B cell (primary cell): ENCODE data around the gene TEX9. TPM values are rescaled to one million over a fixed set of nuclear protein-coding genes. Genes with fewer than 3 reads are reported as not detected.
"Not testable (repeated sequence)": the region's sequence is repeated elsewhere in the genome, so short reads cannot be mapped to it uniquely, and the experiment has no call there.

ENCODE experiments used
- ATAC-seq: fragments of 200-7000 bp; cut with Tn5 transposase; one replicate; pipeline ENCODE4 v1.10.0; 2021; ENCODE audit warnings: low read depth, mild to moderate bottlenecking, moderate number of reproducible peaks, moderate library complexity
- CTCF ChIA-PET: fragments of 350-600 bp; sonication (Branson Sonifier 250); formaldehyde crosslinking; loops from one replicate; lab custom pipeline; 2021; ENCODE audit warnings: antibody characterized with exemption, inconsistent platforms; lab: Charles Lee
- POLR2A ChIA-PET: fragments of 350-600 bp; sonication (Branson Sonifier 250); formaldehyde crosslinking; loops from one replicate; lab custom pipeline; 2021; ENCODE audit warnings: antibody characterized with exemption; lab: Charles Lee
- DNase-seq: peaks from one replicate; pipeline ENCODE4 v3.0.0; 2013
- H2AFZ ChIP-seq: 2 replicates; pipeline ENCODE4 v1.6.1; 2012; ENCODE audit warnings: mild to moderate bottlenecking, low read depth, low read length; ENCODE audit not compliant: insufficient read depth, poor library complexity, severe bottlenecking
- H3K27ac ChIP-seq, 2 donors: 1 replicate in 1 of 2; 2 replicates in 1 of 2; pipeline ENCODE4 v1.5.1; 2012 to 2013; ENCODE audit warnings: low read length in 2 of 2, mild to moderate bottlenecking in 2 of 2, moderate library complexity in 1 of 2
- H3K27me3 ChIP-seq, 4 experiments: fragments of 200-600 bp in 1 of 4; sonication (generic) in 1 of 4; replicated peaks in 1 of 4; 1 replicate in 2 of 4; 2 replicates in 2 of 4; pipeline versions ENCODE4 v1.6.1 to v1.7.0; 2013 to 2016; ENCODE audit warnings: low read length in 3 of 4, mild to moderate bottlenecking in 2 of 4, mixed read lengths in 1 of 4, moderate library complexity in 1 of 4; ENCODE audit not compliant: insufficient read depth in 4 of 4, control insufficient read depth in 3 of 4; ENCODE audit errors: control extremely low read depth in 1 of 4
- H3K36me3 ChIP-seq, 2 experiments: replicated peaks in 1 of 2; 1 replicate in 1 of 2; 2 replicates in 1 of 2; pipeline versions ENCODE4 v1.6.1 to v1.7.1; 2013; ENCODE audit warnings: low read length in 1 of 2; ENCODE audit not compliant: insufficient read depth in 2 of 2, control insufficient read depth in 1 of 2; ENCODE audit errors: control extremely low read depth in 1 of 2, extremely low read depth in 1 of 2
- H3K4me1 ChIP-seq, 2 donors: fragments of 200-600 bp in 1 of 2; sonication (generic) in 1 of 2; 1 replicate in 1 of 2; 2 replicates in 1 of 2; pipeline versions ENCODE4 v1.5.1 to v1.6.1; 2013 to 2017; ENCODE audit warnings: low read length in 2 of 2; ENCODE audit not compliant: control insufficient read depth in 2 of 2, insufficient read depth in 2 of 2
- H3K4me2 ChIP-seq: replicated peaks from 2 replicates; pipeline ENCODE3; 2012; ENCODE audit warnings: mild to moderate bottlenecking, low read depth, low read length; ENCODE audit not compliant: poor library complexity, severe bottlenecking
- H3K4me3 ChIP-seq, 5 experiments: fragments of 200-600 bp in 1 of 5; sonication (generic) in 1 of 5; 1 replicate in 3 of 5; 2 replicates in 2 of 5; pipeline versions ENCODE4 v1.5.1 to v1.7.0; 2011 to 2016; ENCODE audit warnings: low read length in 4 of 5, mild to moderate bottlenecking in 4 of 5, low read depth in 2 of 5, control low read depth in 1 of 5, moderate library complexity in 1 of 5; ENCODE audit not compliant: insufficient read depth in 1 of 5; ENCODE audit errors: control extremely low read depth in 1 of 5, extremely low read depth in 1 of 5
- H3K79me2 ChIP-seq: fragments of 200-600 bp; sonication (generic); one replicate; pipeline ENCODE4 v1.6.0; 2016; ENCODE audit warnings: low read length; ENCODE audit not compliant: control insufficient read depth, insufficient read depth
- H3K9ac ChIP-seq: fragments of 200-600 bp; sonication (generic); 2 replicates; pipeline ENCODE4 v1.6.1; 2017; ENCODE audit warnings: mild to moderate bottlenecking, low read length, moderate library complexity
- H3K9me3 ChIP-seq, 3 donors: one replicate each; pipeline versions ENCODE4 v1.6.1 to v1.7.1; 2013; ENCODE audit warnings: low read length in 2 of 3; ENCODE audit not compliant: control insufficient read depth in 2 of 3, insufficient read depth in 1 of 3; ENCODE audit errors: control extremely low read depth in 1 of 3
- H4K20me1 ChIP-seq: 2 replicates; pipeline ENCODE4 v1.6.0; 2012; ENCODE audit warnings: mild to moderate bottlenecking, low read length; ENCODE audit not compliant: insufficient read depth, control insufficient read depth, poor library complexity, severe bottlenecking
- H3K27ac Mint-ChIP-seq: one replicate; pipeline ENCODE4 v1.8.0; 2021; ENCODE audit warnings: mixed read lengths
- H3K27me3 Mint-ChIP-seq: one replicate; pipeline ENCODE4 v1.8.0; 2021; ENCODE audit warnings: mixed read lengths
- H3K4me1 Mint-ChIP-seq: one replicate; pipeline ENCODE4 v1.8.0; 2021; ENCODE audit warnings: mixed read lengths
- H3K4me3 Mint-ChIP-seq: one replicate; pipeline ENCODE4 v1.8.0; 2021; ENCODE audit warnings: mixed read lengths
- H3K9me3 Mint-ChIP-seq: one replicate; pipeline ENCODE4 v1.8.0; 2022; ENCODE audit warnings: mixed read lengths; ENCODE audit not compliant: insufficient read depth
- EZH2 ChIP-seq: IDR thresholded peaks from 2 replicates; pipeline ENCODE4 v1.6.1; 2012; ENCODE audit warnings: borderline replicate concordance, low read depth, mild to moderate bottlenecking, moderate library complexity, low read length; ENCODE audit not compliant: insufficient read depth, poor library complexity, severe bottlenecking
- WGBS: methylation state at CpG from one replicate; pipeline ENCODE4 v1.1.5; 2013; ENCODE audit warnings: missing lambda C conversion rate; ENCODE audit not compliant: insufficient coverage; 5-methylcytosine and 5-hydroxymethylcytosine counted together
- intact Hi-C: fragments of 100-400 bp; cut with micrococcal nuclease; formaldehyde crosslinking; loops from one replicate; pipeline ENCODE4 v1.10.0; 2022
- polyA minus RNA-seq: library from RNA; depleted of rRNA, polyadenylated mRNA; stranded (reverse); fragments of >200 nt; gene quantifications from 2 replicates; pipeline ENCODE4 v1.2.3, GENCODE V29; 2012
- polyA plus RNA-seq: library from polyadenylated mRNA; depleted of rRNA; stranded (reverse); fragments of >200 nt; gene quantifications from 2 replicates; pipeline ENCODE4 v1.2.3, GENCODE V29; 2012
- total RNA-seq, 2 donors: library from RNA; stranded (reverse); fragments of 120-200 nt in 1 of 2; gene quantifications; 1 replicate in 1 of 2; 2 replicates in 1 of 2; pipeline versions ENCODE4 v1.2.3 to v1.2.4, GENCODE V29; 2013 to 2022
- TF ChIP-seq, protein P1 (sequence below): fragments of 200-600 bp; IDR thresholded peaks from one replicate; pipeline ENCODE4 v1.8.0; 2022; ENCODE audit warnings: antibody characterized with exemption, mild to moderate bottlenecking

Gene TEX9
- total RNA-seq (41.8 and 43.1 TPM in 2 replicates), polyA plus RNA-seq (2.9 and 7.6 TPM in 2 replicates), polyA minus RNA-seq (4.9 and 10.2 TPM in 2 replicates)
- 26.2 TPM for total RNA-seq (2013)

DNA sequence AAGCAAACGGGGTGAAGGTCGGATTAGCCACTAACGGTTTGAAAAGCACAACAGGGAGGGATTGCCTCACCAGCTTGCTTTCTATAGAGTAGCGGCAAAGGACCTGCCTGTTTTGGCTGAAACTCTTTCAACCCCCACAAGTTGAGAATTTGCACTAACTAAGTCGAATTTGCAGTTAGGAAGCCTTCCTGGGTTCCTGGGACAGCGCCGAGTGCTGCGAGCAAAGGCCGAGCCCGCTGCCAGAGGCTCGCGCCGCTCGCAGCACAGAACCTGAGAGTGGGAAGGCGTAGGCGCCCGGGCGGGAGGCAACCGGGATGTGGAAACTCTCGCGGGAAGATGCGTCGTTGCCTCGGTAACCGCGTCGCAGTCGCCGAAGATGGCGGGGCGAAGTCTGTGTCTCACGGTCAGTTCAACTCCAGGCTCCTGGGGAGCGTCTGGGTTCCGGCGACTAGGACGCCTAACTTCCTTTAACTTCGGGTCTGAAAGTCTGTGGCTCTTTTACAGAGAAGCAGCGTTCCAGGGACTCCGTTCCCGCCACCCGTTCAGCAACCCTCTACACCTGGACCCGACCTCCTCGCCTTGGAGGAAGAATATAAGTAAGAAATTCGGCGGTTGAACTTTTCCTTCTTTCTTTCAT is at the start of gene TEX9:
TSS of gene TEX9 (plus strand) at position 352 of the 637 bp plus-strand sequence. CDS start at position 377, 25 bp downstream.
- ChIA-PET POLR2A (no interaction called here), CTCF (interaction anchor here (0.7 kb wide), 1 partner anchor 120 kb away, joined by 4 read pairs; no protein-coding TSS in a partner anchor)
- Histone ChIP-seq H4K20me1 (no peaks in the 10 kb centered on the region), H3K27me3 (peaks cover 0 to 8% (median 5%) of the 10 kb centered on the region in 4 experiments), H2AFZ (peak within 1 kb of the TSS; percentile 83), H3K9ac (peak within 1 kb of the TSS; percentile 76), H3K79me2 (no peaks in the 10 kb centered on the region), H3K4me2 (peak within 1 kb of the TSS; percentile 85), H3K4me1 (peaks cover 15% of the 10 kb centered on the region in 2 donors), H3K9me3 (no peaks in the 10 kb centered on the region), H3K36me3 (no peaks in the 10 kb centered on the region), H3K4me3 (peak within 1 kb of the TSS; percentile 60 to 71 (median 68)), H3K27ac (peak within 1 kb of the TSS; percentile 1 to 71)
- TF ChIP-seq, protein P1, sequence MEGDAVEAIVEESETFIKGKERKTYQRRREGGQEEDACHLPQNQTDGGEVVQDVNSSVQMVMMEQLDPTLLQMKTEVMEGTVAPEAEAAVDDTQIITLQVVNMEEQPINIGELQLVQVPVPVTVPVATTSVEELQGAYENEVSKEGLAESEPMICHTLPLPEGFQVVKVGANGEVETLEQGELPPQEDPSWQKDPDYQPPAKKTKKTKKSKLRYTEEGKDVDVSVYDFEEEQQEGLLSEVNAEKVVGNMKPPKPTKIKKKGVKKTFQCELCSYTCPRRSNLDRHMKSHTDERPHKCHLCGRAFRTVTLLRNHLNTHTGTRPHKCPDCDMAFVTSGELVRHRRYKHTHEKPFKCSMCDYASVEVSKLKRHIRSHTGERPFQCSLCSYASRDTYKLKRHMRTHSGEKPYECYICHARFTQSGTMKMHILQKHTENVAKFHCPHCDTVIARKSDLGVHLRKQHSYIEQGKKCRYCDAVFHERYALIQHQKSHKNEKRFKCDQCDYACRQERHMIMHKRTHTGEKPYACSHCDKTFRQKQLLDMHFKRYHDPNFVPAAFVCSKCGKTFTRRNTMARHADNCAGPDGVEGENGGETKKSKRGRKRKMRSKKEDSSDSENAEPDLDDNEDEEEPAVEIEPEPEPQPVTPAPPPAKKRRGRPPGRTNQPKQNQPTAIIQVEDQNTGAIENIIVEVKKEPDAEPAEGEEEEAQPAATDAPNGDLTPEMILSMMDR: no peak
- no peak for TF ChIP-seq EZH2
- peaks cover 36% of the 10 kb centered on the region for H3K4me1 Mint-ChIP-seq
- H3K9me3 Mint-ChIP-seq: no peaks in the 10 kb centered on the region
- H3K4me3 Mint-ChIP-seq: peak within 1 kb of the TSS; percentile 95
- intact Hi-C loops: loop anchor here (1.0 to 10.0 kb wide), 4 partner anchors 119 to 1340 kb away; partner anchors contain the start of gene POLR2M
- no peaks in the 10 kb centered on the region for H3K27me3 Mint-ChIP-seq
- ATAC-seq: peak; percentile 88
- DNase-seq: peak; percentile 86
- H3K27ac Mint-ChIP-seq: peak within 1 kb of the TSS; percentile 90
- under 1% methylated on average over 37 of the region's 45 CpGs for WGBS

DNA sequence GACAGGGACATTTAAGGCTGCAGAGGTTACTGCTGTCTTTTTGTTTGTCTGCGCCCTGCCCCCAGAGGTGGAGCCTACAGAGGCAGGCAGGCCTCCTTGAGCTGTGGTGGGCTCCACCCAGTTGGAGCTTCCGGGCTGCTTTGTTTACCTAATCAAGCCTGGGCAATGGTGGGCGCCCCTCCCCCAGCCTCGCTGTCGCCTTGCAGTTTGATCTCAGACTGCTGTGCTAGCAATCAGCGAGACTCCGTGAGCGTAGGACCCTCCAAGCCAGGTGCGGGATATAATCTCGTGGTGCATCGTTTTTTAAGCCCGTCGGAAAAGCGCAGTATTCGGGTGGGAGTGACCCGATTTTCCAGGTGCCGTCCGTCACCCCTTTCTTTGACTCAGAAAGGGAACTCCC is 48.7 kb upstream of the TEX9 start:
- H3K9me3 ChIP-seq, POLR2A ChIA-PET, H4K20me1 ChIP-seq, DNase-seq, H3K27ac ChIP-seq, CTCF ChIA-PET, H3K9me3 Mint-ChIP-seq, H3K4me1 ChIP-seq, H3K4me3 Mint-ChIP-seq, H3K79me2 ChIP-seq, H3K27me3 Mint-ChIP-seq, ATAC-seq, H3K27ac Mint-ChIP-seq, intact Hi-C loops, H3K36me3 ChIP-seq, H3K27me3 ChIP-seq, H3K4me1 Mint-ChIP-seq, H3K4me3 ChIP-seq, H2AFZ ChIP-seq, H3K4me2 ChIP-seq, H3K9ac ChIP-seq: not testable (repeated sequence)
- 83% methylated on average over 1 of the region's 18 CpGs for WGBS
